ENCODE results near the gene FUT9.
"Not testable (repeated sequence)": the region's sequence is repeated elsewhere in the genome, so short reads cannot be mapped to it uniquely, and the experiment has no call there.

FUT9 gene

DNA sequence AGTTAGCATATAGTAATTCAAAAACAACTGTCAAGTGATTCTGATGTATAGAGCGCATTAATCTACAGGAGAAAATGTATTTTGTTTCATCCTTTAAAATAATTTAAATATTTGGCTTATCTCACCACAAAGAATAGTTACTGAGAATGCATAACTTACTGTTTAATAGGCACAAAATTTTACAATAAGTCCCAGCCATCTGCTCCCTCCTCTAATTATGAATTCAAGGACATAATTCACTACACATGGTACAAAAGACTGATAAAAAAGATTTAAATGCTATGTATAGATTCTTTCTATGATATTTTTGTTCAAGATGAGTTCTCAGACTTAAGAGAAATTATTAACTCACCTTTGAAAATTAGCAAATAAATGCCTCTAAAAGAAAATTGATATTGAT lies 242.0 kb downstream of the FUT9 start:
- Histone ChIP-seq H3K4me3 (no peak overlapping the region), H3K27ac (no peak overlapping the region)

- H3K27ac ChIP-seq, H3K4me3 ChIP-seq: not testable (repeated sequence)
Observed at GRCh38 chr6:96260787-96261430, 245.1 kb downstream of the FUT9 start.

Measured in skin epidermis (tissue), 12 donors.